Caco-2 (cell line): Measurements from ENCODE around the gene C10orf120. TPM values are rescaled to one million over a fixed set of nuclear protein-coding genes. Genes with fewer than 3 reads are reported as not detected.

Experiments used
- BruUV-seq: library from RNA; stranded (reverse); fragments of 400-500 nt; replicated peaks from 2 replicates; lab custom pipeline; 2021; lab: Mats Ljungman, UMichigan
- CTCF ChIA-PET: fragments of 300-600 bp; sonication (Branson Sonifier 250); formaldehyde crosslinking; loops from one replicate; lab custom pipeline; 2022; ENCODE audit warnings: antibody characterized with exemption; lab: Charles Lee
- POLR2A ChIA-PET: fragments of 300-600 bp; sonication (Branson Sonifier 250); formaldehyde crosslinking; loops from one replicate; lab custom pipeline; 2022; ENCODE audit warnings: antibody characterized with exemption; lab: Charles Lee
- DNase-seq, 2 experiments: peaks; one replicate each; pipeline versions ENCODE4 v3.0.0 to v3.0.0-alpha.2; 2020 to 2022
- H3K27me3 ChIP-seq: replicated peaks from 2 replicates; pipeline ENCODE4 v1.6.0; 2011; ENCODE audit warnings: low read length; ENCODE audit not compliant: control insufficient read depth, insufficient read depth
- H3K36me3 ChIP-seq: 2 replicates; pipeline ENCODE4 v1.5.1; 2011; ENCODE audit warnings: low read length; ENCODE audit not compliant: control insufficient read depth, insufficient read depth
- H3K4me1 ChIP-seq: fragments of 250-450 bp; sonication (Bioruptor Pico); 2 replicates; pipeline ENCODE4 v1.5.1; 2020; ENCODE audit warnings: mild to moderate bottlenecking
- H3K4me3 ChIP-seq: 2 replicates; pipeline ENCODE4 v1.5.1; 2011; ENCODE audit warnings: low read depth, mild to moderate bottlenecking, control low read depth, low read length
- H3K9me3 ChIP-seq: fragments of 250-450 bp; sonication (Bioruptor Pico); 2 replicates; pipeline ENCODE4 v1.5.1; 2020; ENCODE audit warnings: mild to moderate bottlenecking, moderate library complexity
- H3K27ac Mint-ChIP-seq: one replicate; pipeline ENCODE4 v1.8.0; 2022; ENCODE audit warnings: mixed read lengths; ENCODE audit not compliant: unreplicated experiment
- H3K27me3 Mint-ChIP-seq: one replicate; pipeline ENCODE4 v1.8.0; 2022; ENCODE audit warnings: mixed read lengths; ENCODE audit not compliant: insufficient read depth, unreplicated experiment
- H3K36me3 Mint-ChIP-seq: one replicate; pipeline ENCODE4 v1.8.0; 2022; ENCODE audit warnings: mild to moderate bottlenecking, mixed read lengths; ENCODE audit not compliant: insufficient read depth, unreplicated experiment
- H3K4me1 Mint-ChIP-seq: one replicate; pipeline ENCODE4 v1.8.0; 2022; ENCODE audit warnings: low read depth, mixed read lengths; ENCODE audit not compliant: unreplicated experiment
- H3K4me3 Mint-ChIP-seq: one replicate; pipeline ENCODE4 v1.8.0; 2022; ENCODE audit warnings: mild to moderate bottlenecking, moderate library complexity, mixed read lengths; ENCODE audit not compliant: unreplicated experiment
- H3K9me3 Mint-ChIP-seq: one replicate; pipeline ENCODE4 v1.8.0; 2022; ENCODE audit warnings: mixed read lengths; ENCODE audit not compliant: unreplicated experiment
- intact Hi-C: fragments of 100-400 bp; cut with micrococcal nuclease; formaldehyde crosslinking; loops from one replicate; pipeline ENCODE4 v1.10.0; 2022; ENCODE audit not compliant: unreplicated experiment
- total RNA-seq: library from RNA; stranded (reverse); gene quantifications from 2 replicates; pipeline ENCODE4 v1.2.3, GENCODE V29; 2022
- TF ChIP-seq, protein P1 (sequence below), 2 experiments: fragments of 200-600 bp in 1 of 2; IDR thresholded peaks; 1 replicate in 1 of 2; 2 replicates in 1 of 2; pipeline versions ENCODE4 v1.5.1 to v1.8.0; 2011 to 2022; ENCODE audit warnings: antibody characterized with exemption in 1 of 2, control low read depth in 1 of 2, inconsistent platforms in 1 of 2, low read depth in 1 of 2, low read length in 1 of 2, mild to moderate bottlenecking in 1 of 2, moderate library complexity in 1 of 2; ENCODE audit not compliant: insufficient read depth in 1 of 2, severe bottlenecking in 1 of 2, unreplicated experiment in 1 of 2

Gene C10orf120
- total RNA-seq, 1 experiment from 2014 or later, result not detected

DNA sequence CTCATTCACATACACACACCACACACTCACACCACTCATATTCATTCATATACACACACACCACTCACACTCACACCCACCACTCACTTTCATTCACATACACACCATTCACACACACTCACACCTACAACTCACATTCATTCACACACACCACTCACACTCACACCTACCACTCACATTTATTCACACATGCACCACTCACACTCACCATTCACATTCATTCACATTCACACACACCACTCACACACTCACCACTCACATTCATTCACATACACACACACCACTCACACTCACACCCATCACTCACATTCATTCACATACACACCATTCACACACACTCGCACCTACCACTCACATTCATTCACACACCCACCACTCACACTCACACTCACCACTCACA lies 25.4 kb upstream of the C10orf120 start:
- H3K4me3 ChIP-seq, result no peak overlapping the region
- H3K4me1 Mint-ChIP-seq, result no peaks in the 10 kb centered on the region
- no peak for DNase-seq
- POLR2A ChIA-PET, result no interaction called here
- no peaks in the 10 kb centered on the region for H3K4me1 ChIP-seq
- TF ChIP-seq, protein P1, sequence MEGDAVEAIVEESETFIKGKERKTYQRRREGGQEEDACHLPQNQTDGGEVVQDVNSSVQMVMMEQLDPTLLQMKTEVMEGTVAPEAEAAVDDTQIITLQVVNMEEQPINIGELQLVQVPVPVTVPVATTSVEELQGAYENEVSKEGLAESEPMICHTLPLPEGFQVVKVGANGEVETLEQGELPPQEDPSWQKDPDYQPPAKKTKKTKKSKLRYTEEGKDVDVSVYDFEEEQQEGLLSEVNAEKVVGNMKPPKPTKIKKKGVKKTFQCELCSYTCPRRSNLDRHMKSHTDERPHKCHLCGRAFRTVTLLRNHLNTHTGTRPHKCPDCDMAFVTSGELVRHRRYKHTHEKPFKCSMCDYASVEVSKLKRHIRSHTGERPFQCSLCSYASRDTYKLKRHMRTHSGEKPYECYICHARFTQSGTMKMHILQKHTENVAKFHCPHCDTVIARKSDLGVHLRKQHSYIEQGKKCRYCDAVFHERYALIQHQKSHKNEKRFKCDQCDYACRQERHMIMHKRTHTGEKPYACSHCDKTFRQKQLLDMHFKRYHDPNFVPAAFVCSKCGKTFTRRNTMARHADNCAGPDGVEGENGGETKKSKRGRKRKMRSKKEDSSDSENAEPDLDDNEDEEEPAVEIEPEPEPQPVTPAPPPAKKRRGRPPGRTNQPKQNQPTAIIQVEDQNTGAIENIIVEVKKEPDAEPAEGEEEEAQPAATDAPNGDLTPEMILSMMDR (IDR thresholded peaks at IDR 0.05; ENCODE audit: insufficient read depth in 1 of 2, low read depth in 1 of 2, low read length in 1 of 2, severe bottlenecking in 1 of 2, unreplicated experiment in 1 of 2), result no peak
- H3K27ac Mint-ChIP-seq, result no peak overlapping the region
- no peaks in the 10 kb centered on the region for H3K9me3 Mint-ChIP-seq
- no peaks in the 10 kb centered on the region for H3K9me3 ChIP-seq
- H3K27me3 Mint-ChIP-seq, result peaks cover 12% of the 10 kb centered on the region
- no peak overlapping the region for H3K4me3 Mint-ChIP-seq
- no TSS peak for BruUV-seq
- CTCF ChIA-PET, result no interaction called here
- H3K27me3 ChIP-seq, result no peaks in the 10 kb centered on the region; the same call in 1 of the 2 replicates
- no peaks in the 10 kb centered on the region for H3K36me3 Mint-ChIP-seq
- intact Hi-C loops, result no loop called here
- no peaks in the 10 kb centered on the region for H3K36me3 ChIP-seq

GRCh38 chr10:122721111-122721510 lies 21.5 kb upstream of the C10orf120 start:
- CTCF ChIA-PET, result no interaction called here
- no TSS peak for BruUV-seq
- no peak for DNase-seq
- no peak overlapping the region for H3K4me3 Mint-ChIP-seq
- no peak overlapping the region for H3K27ac Mint-ChIP-seq
- intact Hi-C loops, result no loop called here
- no peaks in the 10 kb centered on the region for H3K36me3 Mint-ChIP-seq
- H3K9me3 ChIP-seq, result no peaks in the 10 kb centered on the region
- TF ChIP-seq, protein P1 (IDR thresholded peaks at IDR 0.05; ENCODE audit: insufficient read depth in 1 of 2, low read depth in 1 of 2, low read length in 1 of 2, severe bottlenecking in 1 of 2, unreplicated experiment in 1 of 2), result no peak
- peaks cover 15% of the 10 kb centered on the region for H3K27me3 Mint-ChIP-seq
- POLR2A ChIA-PET, result no interaction called here
- H3K27me3 ChIP-seq, result peaks cover 1% of the 10 kb centered on the region; the same call in 1 of the 2 replicates
- H3K9me3 Mint-ChIP-seq, result no peaks in the 10 kb centered on the region
- no peaks in the 10 kb centered on the region for H3K4me1 ChIP-seq
- H3K4me1 Mint-ChIP-seq, result no peaks in the 10 kb centered on the region
- H3K4me3 ChIP-seq, result no peak overlapping the region
- H3K36me3 ChIP-seq, result no peaks in the 10 kb centered on the region

GRCh38 chr10:122716025-122716424 lies 16.4 kb upstream of the C10orf120 start:
- Mint-ChIP-seq H3K27ac (no peak overlapping the region), H3K4me1 (no peaks in the 10 kb centered on the region), H3K27me3 (peaks cover 18% of the 10 kb centered on the region), H3K36me3 (no peaks in the 10 kb centered on the region), H3K4me3 (no peak overlapping the region), H3K9me3 (no peaks in the 10 kb centered on the region)
- no peaks in the 10 kb centered on the region for H3K36me3 ChIP-seq
- no peaks in the 10 kb centered on the region for H3K9me3 ChIP-seq
- intact Hi-C loops, result no loop called here
- no peak overlapping the region for H3K4me3 ChIP-seq
- ChIA-PET POLR2A (no interaction called here), CTCF (no interaction called here)
- peaks cover 2% of the 10 kb centered on the region; the same call in 1 of the 2 replicates for H3K27me3 ChIP-seq
- H3K4me1 ChIP-seq, result no peaks in the 10 kb centered on the region
- no peak for DNase-seq
- TF ChIP-seq, protein P1 (IDR thresholded peaks at IDR 0.05; ENCODE audit: insufficient read depth in 1 of 2, low read depth in 1 of 2, low read length in 1 of 2, severe bottlenecking in 1 of 2, unreplicated experiment in 1 of 2), result no peak
- no TSS peak for BruUV-seq
